MM.1S (cell line): ENCODE results near the gene PXT1.

Experiments used
- DNase-seq: peaks from one replicate; pipeline ENCODE4 v3.0.0-alpha.2; 2015
- H2AFZ ChIP-seq: fragments of 300-600 bp; sonication (generic); 2 replicates; pipeline ENCODE4 v1.6.0; 2016; ENCODE audit warnings: antibody characterized with exemption, low read length
- H3F3A ChIP-seq: fragments of 300-600 bp; sonication (generic); 2 replicates; pipeline ENCODE4 v1.6.1; 2016; ENCODE audit warnings: mild to moderate bottlenecking, antibody characterized with exemption, low read length, moderate library complexity, mixed read lengths; ENCODE audit not compliant: insufficient read depth
- H3K27ac ChIP-seq: fragments of 300-600 bp; sonication (generic); 2 replicates; pipeline ENCODE4 v1.5.1; 2016; ENCODE audit warnings: mild to moderate bottlenecking, low read length
- H3K27me3 ChIP-seq: fragments of 300-600 bp; sonication (generic); replicated peaks from 2 replicates; pipeline ENCODE4 v1.6.0; 2016; ENCODE audit warnings: low read length; ENCODE audit not compliant: insufficient read depth
- H3K36me3 ChIP-seq: fragments of 300-600 bp; sonication (generic); replicated peaks from 2 replicates; pipeline ENCODE4 v1.6.1; 2016; ENCODE audit warnings: mild to moderate bottlenecking, low read length, mixed read lengths; ENCODE audit not compliant: insufficient read depth
- H3K4me1 ChIP-seq: fragments of 300-600 bp; sonication (generic); 2 replicates; pipeline ENCODE4 v1.6.1; 2016; ENCODE audit warnings: low read length, mixed read lengths
- H3K4me2 ChIP-seq: fragments of 300-600 bp; sonication (generic); 2 replicates; pipeline ENCODE4 v1.6.0; 2016; ENCODE audit warnings: low read depth, low read length
- H3K4me3 ChIP-seq: fragments of 300-600 bp; sonication (generic); 2 replicates; pipeline ENCODE4 v1.5.1; 2016; ENCODE audit warnings: low read length, mixed read lengths
- H3K79me2 ChIP-seq: fragments of 300-600 bp; sonication (generic); 2 replicates; pipeline ENCODE4 v1.6.1; 2016; ENCODE audit warnings: mixed run types, low read length, mixed read lengths
- H3K9ac ChIP-seq: fragments of 300-600 bp; sonication (generic); 2 replicates; pipeline ENCODE4 v1.6.1; 2016; ENCODE audit warnings: low read length, mixed read lengths
- H3K9me2 ChIP-seq: fragments of 300-600 bp; sonication (generic); replicated peaks from 2 replicates; pipeline ENCODE4 v1.6.1; 2016; ENCODE audit warnings: mild to moderate bottlenecking, low read length, mixed read lengths; ENCODE audit not compliant: insufficient read depth
- H3K9me3 ChIP-seq: fragments of 300-600 bp; sonication (generic); replicated peaks from 2 replicates; pipeline ENCODE4 v1.6.1; 2016; ENCODE audit warnings: mild to moderate bottlenecking, low read length, mixed read lengths; ENCODE audit not compliant: insufficient read depth
- H4K20me1 ChIP-seq: fragments of 300-600 bp; sonication (generic); 2 replicates; pipeline ENCODE4 v1.6.1; 2016; ENCODE audit warnings: mild to moderate bottlenecking, low read length, moderate library complexity, mixed read lengths; ENCODE audit not compliant: insufficient read depth
- CTCF ChIP-seq: fragments of 300-600 bp; sonication (generic); IDR thresholded peaks from 2 replicates; pipeline ENCODE4 v1.5.1; 2016; ENCODE audit warnings: antibody characterized with exemption, low read length, mixed read lengths
- EZH2 ChIP-seq: fragments of 300-600 bp; sonication (generic); optimal IDR thresholded peaks from 2 replicates; pipeline ENCODE3; 2017; ENCODE audit warnings: low read depth, mild to moderate bottlenecking, antibody characterized with exemption, low read length, mixed read lengths
- EZH2phosphoT487 ChIP-seq: fragments of 300-600 bp; sonication (generic); IDR thresholded peaks from 2 replicates; pipeline ENCODE4 v1.6.1; 2018; ENCODE audit warnings: antibody characterized with exemption, low read length

Gene PXT1

GRCh38 chr6:36362551-36363370 is 79.9 kb downstream of the PXT1 start:
- TF ChIP-seq EZH2phosphoT487, result no peak
- no peak for TF ChIP-seq EZH2
- TF ChIP-seq CTCF, result no peak
- no peaks in the 10 kb centered on the region for H3K9me3 ChIP-seq
- H3K4me3 ChIP-seq, result no peak overlapping the region
- no peaks in the 10 kb centered on the region for H3K36me3 ChIP-seq
- H4K20me1 ChIP-seq, result no peaks in the 10 kb centered on the region
- no peaks in the 10 kb centered on the region for H3F3A ChIP-seq
- DNase-seq, result no peak
- H3K9me2 ChIP-seq, result no peaks in the 10 kb centered on the region
- H3K79me2 ChIP-seq, result no peaks in the 10 kb centered on the region
- no peak overlapping the region for H2AFZ ChIP-seq
- H3K27me3 ChIP-seq, result no peaks in the 10 kb centered on the region
- H3K9ac ChIP-seq, result no peak overlapping the region
- H3K4me2 ChIP-seq, result no peak overlapping the region
- peaks cover 13% of the 10 kb centered on the region for H3K4me1 ChIP-seq
- H3K27ac ChIP-seq, result no peak overlapping the region

DNA sequence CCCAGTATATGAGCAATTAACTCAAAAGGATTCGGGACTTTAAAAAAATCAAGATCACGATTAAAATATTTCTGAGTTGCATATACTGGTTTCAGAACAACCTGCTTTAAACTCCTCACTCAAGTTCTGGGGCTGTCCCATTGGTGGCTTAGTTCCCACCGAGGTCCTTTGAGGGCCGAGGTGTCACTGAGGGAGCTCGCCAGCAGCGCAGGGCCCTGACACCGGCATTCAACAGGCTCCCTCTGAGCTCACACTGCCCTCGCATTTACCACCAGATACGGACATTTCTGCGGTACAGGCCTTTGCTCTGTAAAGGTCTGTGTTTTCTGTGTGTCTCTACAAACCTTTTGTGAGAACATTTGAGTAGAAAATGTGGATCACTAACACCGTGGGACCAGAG is 81.6 kb downstream of the PXT1 start:
- Histone ChIP-seq H3K36me3 (no peaks in the 10 kb centered on the region), H3K27me3 (no peaks in the 10 kb centered on the region), H3K4me1 (peaks cover 13% of the 10 kb centered on the region), H3K4me2 (no peak overlapping the region), H3K79me2 (no peaks in the 10 kb centered on the region), H3K27ac (no peak overlapping the region), H3K4me3 (no peak overlapping the region), H2AFZ (no peak overlapping the region), H3K9me3 (no peaks in the 10 kb centered on the region), H3K9me2 (no peaks in the 10 kb centered on the region), H3K9ac (no peak overlapping the region), H4K20me1 (no peaks in the 10 kb centered on the region), H3F3A (no peaks in the 10 kb centered on the region)
- DNase-seq, result no peak
- no peak for TF ChIP-seq EZH2phosphoT487
- no peak for TF ChIP-seq CTCF
- no peak for TF ChIP-seq EZH2

GRCh38 chr6:36360241-36361054 is 82.2 kb downstream of the PXT1 start:
- Histone ChIP-seq H3K4me2 (no peak overlapping the region), H4K20me1 (no peaks in the 10 kb centered on the region), H3K36me3 (no peaks in the 10 kb centered on the region), H3K4me1 (peaks cover 10% of the 10 kb centered on the region), H3K9me3 (no peaks in the 10 kb centered on the region), H3K9me2 (no peaks in the 10 kb centered on the region), H3K27me3 (no peaks in the 10 kb centered on the region), H3F3A (no peaks in the 10 kb centered on the region), H3K27ac (no peak overlapping the region), H3K4me3 (no peak overlapping the region), H3K9ac (no peak overlapping the region), H3K79me2 (no peaks in the 10 kb centered on the region), H2AFZ (peak overlapping the region; percentile 52)
- peak; percentile 74 for DNase-seq
- TF ChIP-seq CTCF (peak; percentile 80), EZH2 (no peak)
